ENCODE results near the gene PLIN5. TPM values are rescaled to one million over a fixed set of nuclear protein-coding genes. Genes with fewer than 3 reads are reported as not detected.

Gene PLIN5
- total and polyA plus RNA-seq, 12 donors = 25.7 to 149 (median 45.7) TPM

- ATAC-seq (peak in 1 of 8 donors; percentile 6), DNase-seq (no peak)
- H3K4me3 ChIP-seq = peak overlapping the region in 1 of 10 donors; percentile 2
- intact Hi-C loops (cut with DNase I) = no loop called here
- H3K27me3 ChIP-seq = no peaks in the 10 kb centered on the region
- H3K27ac ChIP-seq = peak overlapping the region; percentile 65 to 95 (median 89)
- no peaks in the 10 kb centered on the region for H3K9me3 ChIP-seq
- peaks cover 0 to 14% (median 0%) of the 10 kb centered on the region in 9 donors for H3K36me3 ChIP-seq
- TF ChIP-seq CTCF (IDR thresholded peaks at IDR 0.05) = no peak
- 84 to 85% methylated on average over 6 of the region's 6 CpGs for WGBS, 2 donors
- peaks cover 9 to 34% (median 20%) of the 10 kb centered on the region in 9 donors for H3K4me1 ChIP-seq
Observed at GRCh38 chr19:4519172-4519496, 15.9 kb downstream of the PLIN5 start.

DNA sequence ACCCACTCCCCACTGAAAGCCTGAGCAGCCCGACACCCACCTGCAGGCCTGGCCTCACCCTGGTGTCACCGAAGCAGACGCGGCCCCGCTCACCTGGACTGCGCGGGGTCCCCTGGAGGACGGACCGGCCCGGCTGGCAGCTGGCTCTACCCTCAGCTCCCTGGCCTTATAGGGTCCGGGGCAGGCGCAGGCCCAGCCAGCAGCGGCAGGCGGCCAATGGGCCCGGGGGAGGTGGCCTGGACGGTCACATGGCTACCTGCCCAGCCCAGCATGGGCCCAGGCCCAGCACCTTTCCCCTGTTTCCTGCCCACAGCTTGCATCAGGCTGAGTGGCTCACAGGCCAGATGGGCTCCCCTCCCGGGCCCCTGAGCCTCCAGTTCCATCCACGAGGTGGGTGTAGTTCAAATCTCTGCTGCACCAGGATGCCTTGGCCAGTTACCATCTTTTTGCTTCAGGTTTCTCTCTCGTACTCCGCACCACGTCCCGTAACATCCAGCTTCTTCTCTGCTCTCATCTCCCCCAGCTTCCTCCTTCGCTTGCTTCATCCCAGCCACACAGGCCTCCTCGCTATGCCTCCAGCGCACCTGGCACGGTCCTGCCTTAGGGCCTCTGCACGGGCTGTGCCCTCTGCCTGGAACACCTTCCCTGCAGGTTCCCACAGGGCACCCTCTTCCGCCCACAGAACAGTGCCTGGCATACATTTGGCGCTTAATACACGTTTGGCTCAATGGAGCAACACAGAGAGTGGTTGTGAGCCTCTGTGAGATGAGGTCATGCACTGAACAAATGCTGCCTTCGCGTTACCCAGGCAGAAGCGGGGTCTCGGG, 16.5 kb downstream of the PLIN5 start, which contains the start of gene PLIN4:
PLIN4 (minus strand) TSS at position 142 of the 827 bp plus-strand sequence. CDS start 214 bp downstream, outside the sequence.
- H3K4me3 ChIP-seq = peak within 1 kb of the TSS; percentile 37 to 62 (median 54)
- TF ChIP-seq CTCF (IDR thresholded peaks at IDR 0.05) = no peak

DNA sequence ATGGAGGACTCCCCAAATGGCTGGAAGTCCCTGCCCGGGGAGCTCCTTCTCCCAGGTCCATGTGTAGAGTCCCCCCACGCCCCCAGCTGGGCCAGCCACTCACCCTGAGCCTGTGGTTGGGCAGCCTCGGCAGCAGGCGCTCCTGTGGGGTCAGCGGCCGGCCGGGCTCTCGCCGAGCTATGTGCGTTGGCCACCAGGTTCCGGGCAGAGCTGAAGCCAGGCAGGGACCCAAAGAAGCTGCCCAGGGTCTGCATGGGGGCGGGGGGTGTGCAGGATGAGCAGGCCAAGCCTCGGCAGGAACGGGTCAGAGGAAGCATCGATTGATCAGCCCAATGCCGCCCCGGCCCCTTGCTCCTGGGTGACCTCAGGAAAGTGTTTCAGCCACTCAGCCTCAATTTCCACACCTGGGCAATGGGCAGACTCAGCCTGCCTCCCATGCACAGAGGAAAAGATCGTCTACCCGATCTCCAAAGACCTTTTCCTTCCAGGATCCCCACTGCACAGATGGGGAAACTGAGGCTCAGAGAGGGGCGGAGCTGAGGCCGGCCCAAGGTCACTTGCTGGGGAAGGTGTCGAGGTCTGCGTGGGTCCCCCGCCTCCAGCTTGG, 17.5 kb downstream of the PLIN5 start:
- peaks cover 0 to 26% (median 0%) of the 10 kb centered on the region in 9 donors for H3K36me3 ChIP-seq
- peak overlapping the region; percentile 37 to 62 (median 54) for H3K4me3 ChIP-seq
- peaks cover 9 to 30% (median 22%) of the 10 kb centered on the region in 9 donors for H3K4me1 ChIP-seq
- DNase-seq (no peak), ATAC-seq (peak in 4 of 8 donors; percentile 15 to 27 (median 18))
- H3K9me3 ChIP-seq = no peaks in the 10 kb centered on the region
- intact Hi-C loops (cut with DNase I) = no loop called here
- 71 to 78% methylated on average over 24 of the region's 24 CpGs for WGBS, 2 donors
- H3K27ac ChIP-seq = peak overlapping the region; percentile 82 to 97 (median 91)
- no peak for TF ChIP-seq CTCF (IDR thresholded peaks at IDR 0.05)
- H3K27me3 ChIP-seq = no peaks in the 10 kb centered on the region

More for the DNA sequence above, 16.5 kb downstream of the PLIN5 start, which contains the start of gene PLIN4:
- intact Hi-C loops (cut with DNase I) = no loop called here
- Histone ChIP-seq H3K36me3 (peaks cover 0 to 20% (median 0%) of the 10 kb centered on the region in 9 donors), H3K27me3 (no peaks in the 10 kb centered on the region), H3K4me1 (peaks cover 9 to 34% (median 22%) of the 10 kb centered on the region in 9 donors), H3K9me3 (no peaks in the 10 kb centered on the region), H3K27ac (peak within 1 kb of the TSS; percentile 83 to 97 (median 91))
- WGBS, 2 donors = 36 to 40% methylated on average over 34 of the region's 34 CpGs
- ATAC-seq (peak; percentile 72 to 89 (median 86)), DNase-seq (peak; percentile 83 to 85)

DNA sequence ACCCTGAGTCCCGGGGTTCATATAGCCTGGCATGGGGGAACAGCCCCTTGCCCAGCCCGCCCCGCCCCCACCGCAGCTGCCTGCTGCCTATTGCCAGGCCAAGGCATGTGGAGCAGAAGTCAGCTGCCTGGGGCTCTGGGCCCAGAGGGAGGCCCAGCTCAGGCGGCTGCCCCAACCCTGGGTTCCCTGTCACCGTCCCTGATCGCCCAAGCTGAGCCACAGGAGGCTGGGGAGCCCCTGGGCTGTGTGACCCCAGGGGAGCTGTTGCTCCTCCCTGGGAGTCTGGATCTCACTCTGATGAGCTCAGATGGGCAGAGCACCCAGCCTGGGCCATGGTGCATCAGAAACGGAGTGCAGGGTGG, 18.1 kb downstream of the PLIN5 start:
- WGBS, 2 donors = 32 to 51% methylated on average over 8 of the region's 8 CpGs
- ATAC-seq = peak; percentile 35 to 71 (median 61)
- peak overlapping the region; percentile 37 to 62 (median 54) for H3K4me3 ChIP-seq
- H3K27ac ChIP-seq = peak overlapping the region; percentile 82 to 97 (median 91)
- peaks cover 0 to 26% (median 0%) of the 10 kb centered on the region in 9 donors for H3K36me3 ChIP-seq
- H3K4me1 ChIP-seq = peaks cover 9 to 30% (median 22%) of the 10 kb centered on the region in 9 donors
- intact Hi-C loops (cut with DNase I) = no loop called here
- DNase-seq = peak in 1 of 2 donors; percentile 56
- H3K9me3 ChIP-seq = no peaks in the 10 kb centered on the region
- no peak for TF ChIP-seq CTCF (IDR thresholded peaks at IDR 0.05)
- H3K27me3 ChIP-seq = no peaks in the 10 kb centered on the region
